Ecto neural progenitor cell (in vitro differentiated cells): Measurements from ENCODE around the gene HOXA6.

Experiments
- DNase-seq: peaks from one replicate; pipeline ENCODE4 v3.0.0-alpha.2; 2018; ENCODE audit warnings: low spot score

HOXA6 gene

DNA sequence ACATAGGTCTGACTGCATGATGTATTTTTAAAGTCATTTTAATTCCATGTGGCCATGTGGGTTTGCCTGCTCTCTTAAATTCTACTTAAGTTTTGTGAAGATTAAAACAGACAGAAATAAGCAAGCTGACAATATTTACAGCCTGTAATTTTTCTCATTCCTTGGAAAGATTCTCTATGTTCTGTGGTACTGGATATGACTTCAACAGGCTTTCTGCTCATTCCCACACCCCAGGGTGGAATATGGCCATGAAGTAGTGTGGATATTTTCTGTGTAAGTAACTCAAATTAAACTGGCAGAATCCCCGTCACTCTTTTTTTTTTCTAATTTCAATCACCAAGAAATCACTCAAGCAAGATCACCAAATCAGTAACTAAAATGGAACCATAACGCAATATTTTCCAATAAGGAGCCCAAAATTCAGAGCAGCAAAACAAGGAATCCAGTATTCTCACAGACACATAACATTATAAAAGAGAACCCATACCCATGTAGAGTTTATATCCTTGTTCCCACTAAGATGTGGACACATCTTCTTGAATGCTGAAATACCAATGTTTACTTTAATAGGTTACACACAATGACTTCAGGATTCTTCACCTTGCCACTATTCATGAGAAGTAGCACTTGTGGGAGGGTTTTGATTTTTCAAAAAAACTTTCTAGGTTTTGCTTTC is 9.8 kb downstream of the HOXA6 start:
- DNase-seq = no peak

DNA sequence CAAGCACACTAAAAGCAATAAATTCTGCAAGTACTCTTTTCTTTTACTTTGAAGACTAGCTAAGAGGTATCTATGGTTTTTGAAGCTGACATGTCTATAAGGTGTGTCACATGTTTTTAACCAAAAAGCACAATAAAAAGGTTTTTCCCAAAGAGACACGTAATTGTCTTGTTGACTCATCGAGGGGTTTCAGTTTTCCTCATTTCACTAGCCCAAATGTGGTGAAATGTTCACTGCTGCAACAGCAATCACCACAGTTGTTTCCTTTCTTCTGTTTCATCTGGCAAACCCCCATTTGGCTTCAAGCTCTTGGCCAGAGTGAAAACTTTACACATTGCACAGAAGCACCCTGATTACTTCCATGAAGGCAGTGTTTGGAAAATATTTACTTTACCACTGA is 13.2 kb downstream of the HOXA6 start:
- DNase-seq = no peak

DNA sequence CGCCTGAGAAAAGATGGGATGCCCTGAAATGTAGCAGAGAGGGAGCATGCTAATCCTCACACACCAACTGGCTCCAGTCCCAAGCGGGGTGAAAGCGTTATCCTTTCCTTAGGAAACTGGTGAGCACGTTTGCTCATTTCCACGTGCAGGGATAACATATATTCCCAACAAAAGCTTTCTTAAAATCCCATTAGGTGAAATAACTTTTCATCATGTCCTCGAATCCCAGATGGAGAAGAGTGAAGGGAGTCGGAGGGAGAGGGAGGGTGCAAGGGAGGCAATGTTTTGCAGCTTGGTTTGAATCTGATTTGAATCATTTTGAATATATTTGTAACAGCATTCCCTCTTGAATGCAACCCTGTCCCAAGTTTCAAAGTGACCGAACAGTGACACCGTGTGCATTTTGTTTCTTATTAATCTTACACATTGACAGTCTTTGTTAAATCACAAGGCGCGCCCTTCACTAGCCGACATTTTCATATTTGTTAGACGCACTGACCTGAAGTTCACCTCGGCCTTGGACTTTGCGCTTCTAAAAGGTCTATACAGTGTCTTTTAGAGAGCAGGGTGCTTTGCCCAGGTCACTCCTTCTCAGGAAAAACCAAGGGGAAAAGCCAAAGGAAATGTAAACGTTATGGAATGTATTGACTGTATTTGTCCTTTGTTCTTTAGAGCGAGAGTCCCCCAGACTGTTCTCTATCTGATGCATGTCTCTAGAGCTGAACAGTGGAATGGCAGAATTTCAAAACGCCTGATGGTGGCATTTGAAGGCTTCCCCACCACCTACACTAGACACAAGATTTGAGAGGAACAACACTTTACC is 14.0 kb downstream of the HOXA6 start:
- DNase-seq = peak; percentile 23

DNA sequence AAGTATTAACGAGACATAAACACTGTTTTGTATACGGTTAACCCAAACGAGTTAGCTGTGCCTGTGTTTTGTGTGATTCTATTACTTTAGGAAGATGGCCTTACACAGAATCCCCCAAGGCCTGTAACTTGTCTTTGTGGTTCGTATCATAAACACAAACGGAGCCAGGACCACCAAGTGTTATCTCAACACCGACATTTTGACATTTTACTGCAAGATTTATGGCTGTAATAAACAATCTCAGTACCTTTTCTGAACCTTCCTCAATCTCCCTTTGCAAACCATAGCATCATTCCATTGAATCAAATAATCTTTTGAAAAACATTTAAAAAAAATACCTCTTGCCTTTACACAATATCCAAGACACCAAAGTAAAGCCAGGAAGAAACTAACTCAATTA is 14.6 kb downstream of the HOXA6 start:
- DNase-seq = no peak

DNA sequence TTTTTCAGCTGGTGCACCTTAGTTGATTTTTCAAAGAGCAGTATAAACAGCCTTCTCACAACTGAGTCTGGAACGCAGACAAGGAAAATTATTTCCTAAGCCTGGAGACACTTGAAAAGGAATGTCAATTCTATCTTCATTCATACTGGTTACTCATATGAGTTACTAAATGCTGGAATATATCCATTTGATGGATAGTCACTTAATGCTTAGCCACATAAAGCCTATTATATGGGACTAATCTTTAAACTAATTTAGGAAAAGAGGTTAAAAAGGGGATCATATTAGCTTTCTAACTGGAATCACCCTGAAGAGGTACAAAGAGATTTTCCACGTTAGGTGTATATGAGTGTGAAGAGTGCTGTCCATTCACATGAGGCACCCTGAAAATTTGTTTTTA is 15.4 kb downstream of the HOXA6 start:
- no peak for DNase-seq

DNA sequence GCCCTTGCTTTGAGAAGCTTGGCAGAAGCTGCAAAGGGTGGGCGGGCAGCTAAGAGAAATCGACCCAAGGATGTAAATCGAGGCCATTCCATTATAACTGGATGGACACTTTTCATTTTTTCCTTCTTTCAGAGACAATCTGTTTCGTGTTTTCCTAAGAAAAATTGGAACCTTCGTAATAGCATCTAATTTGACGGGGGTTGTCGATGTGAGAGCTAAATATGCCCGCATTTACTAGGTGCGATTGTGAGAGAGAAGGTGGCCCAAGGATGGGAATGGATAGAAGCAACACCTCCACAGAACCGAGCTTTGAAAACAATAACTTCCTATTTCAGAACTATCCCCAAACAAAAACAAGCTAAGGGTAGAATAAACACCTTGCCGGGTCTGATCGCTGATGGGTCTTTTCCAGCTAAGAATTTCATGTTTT is 16.2 kb downstream of the HOXA6 start:
- no peak for DNase-seq

DNA sequence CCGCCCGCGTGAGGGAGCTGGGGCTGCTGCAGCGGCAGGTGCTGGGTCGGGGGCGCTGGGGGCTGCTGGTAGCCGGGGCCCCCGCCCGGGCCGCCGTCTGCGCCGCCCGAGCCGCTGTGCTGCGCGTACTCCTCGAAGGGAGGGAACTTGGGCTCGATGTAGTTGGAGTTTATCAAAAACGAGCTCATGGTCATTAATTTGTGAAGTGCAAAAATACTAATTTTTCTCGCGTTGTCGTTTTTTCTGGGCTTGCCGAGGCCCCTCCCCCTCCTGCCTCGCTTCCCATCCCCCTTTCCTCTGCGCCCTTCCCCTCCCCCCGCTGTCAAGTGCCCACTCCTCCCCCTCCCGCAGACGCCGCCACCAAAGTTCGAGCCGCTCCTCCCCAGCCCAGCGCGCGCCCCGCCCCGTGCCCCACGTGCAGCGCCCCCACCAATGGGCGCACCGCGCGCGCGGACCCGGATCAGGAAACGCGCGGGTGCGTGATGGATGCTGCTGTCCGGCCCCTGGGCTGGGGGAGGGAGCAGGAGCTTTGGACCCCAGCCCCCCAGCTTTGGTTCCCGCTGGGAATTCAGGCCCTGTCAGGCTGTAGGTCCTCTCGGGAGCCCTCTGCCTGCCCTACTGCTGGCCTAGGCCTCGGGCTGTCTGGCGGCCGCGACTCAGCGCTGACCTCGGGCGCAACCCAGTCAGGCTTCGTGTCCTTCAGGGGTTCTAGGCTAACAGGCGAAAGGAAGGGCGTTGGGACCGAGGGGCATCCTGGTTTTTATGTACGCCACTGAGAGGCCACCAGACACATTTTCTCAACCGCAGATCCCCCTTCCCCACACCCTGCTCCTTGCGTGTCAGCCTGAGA is 16.8 kb downstream of the HOXA6 start, which contains the start of gene HOXA4:
Gene HOXA4, minus strand, starts transcription at position 218 of the 850 bp plus-strand sequence. Its CDS starts 24 bp downstream, at position 194.
- peak; percentile 82 for DNase-seq

DNA sequence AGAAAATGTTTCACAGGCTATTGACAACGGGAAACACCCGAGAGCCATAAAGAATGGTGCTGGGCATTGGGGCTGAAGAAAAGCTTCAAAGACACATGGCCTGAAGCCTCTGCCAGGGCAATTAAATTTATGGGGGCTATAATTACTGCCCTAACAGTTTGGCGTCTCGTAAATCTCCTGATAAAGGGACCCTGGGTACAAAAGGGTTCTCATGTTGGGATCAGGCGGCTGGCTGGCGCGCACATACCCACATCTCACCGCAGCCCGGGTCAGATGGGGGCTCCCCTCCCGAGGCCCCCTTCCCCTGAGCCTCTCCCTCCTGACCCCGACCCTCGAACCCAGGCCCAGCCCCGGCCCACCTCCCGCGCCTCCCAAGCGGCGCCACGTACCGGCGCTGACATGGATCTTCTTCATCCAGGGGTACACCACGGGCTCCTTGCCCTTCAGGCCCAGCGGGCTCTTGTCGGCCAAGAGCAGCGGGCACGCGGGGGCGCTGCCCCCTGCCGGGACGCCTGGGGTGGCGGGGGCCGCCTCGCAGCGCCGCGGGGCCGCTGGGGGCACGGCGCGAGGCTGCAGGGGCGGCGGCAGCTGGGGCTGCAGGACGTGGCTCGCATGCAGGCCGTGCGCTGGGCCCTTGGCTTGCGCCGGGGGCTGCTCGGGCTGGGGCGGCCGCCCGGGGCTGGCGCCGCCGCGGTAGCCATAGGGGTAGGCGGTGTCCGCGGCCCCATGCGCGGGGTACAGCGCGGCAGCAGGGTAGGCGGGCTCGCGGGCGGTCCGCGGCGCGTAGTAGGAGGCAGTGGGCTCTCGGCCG is 17.6 kb downstream of the HOXA6 start:
- peak; percentile 49 for DNase-seq

DNA sequence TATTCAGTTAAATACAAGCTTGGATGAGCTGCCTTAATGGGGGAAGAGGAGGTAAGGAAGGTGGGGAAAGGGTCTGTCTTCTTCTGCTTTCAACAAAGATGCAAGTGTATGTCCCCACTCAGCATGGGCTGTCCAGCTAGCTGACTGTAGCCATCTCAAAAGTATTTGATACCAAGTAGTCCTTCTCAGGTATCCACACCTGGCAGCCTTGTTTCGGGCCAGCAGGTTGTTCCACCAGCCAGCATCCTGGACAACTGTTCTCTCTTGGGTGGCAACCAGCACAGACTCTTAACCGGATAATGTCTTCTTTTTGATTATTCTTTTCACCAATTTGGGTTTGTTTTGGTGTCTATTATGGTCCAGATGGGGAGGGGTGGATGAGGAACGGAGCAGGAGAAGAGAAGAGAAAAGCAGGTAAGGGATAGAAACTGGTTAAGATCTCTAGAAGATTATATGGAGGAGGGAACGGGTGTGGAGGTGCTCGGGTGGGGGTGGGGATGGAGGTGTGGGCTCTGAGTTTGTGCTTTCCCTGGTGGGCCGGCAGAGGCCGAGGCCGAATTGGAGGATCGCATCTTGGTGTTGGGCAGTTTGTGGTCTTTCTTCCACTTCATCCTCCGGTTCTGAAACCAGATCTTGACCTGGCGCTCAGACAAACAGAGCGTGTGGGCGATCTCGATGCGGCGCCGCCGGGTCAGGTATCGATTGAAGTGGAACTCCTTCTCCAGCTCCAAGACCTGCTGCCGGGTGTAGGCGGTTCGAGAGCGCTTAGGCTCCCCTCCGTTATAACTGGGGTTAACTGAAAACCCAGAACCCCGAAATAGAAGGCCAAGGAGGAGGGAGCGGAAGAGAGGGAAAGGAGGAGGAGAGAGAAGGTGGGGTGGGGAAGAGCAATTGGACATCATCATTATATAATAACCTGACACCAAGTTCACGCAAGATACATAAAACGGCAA is 18.5 kb downstream of the HOXA6 start:
- peak; percentile 42 for DNase-seq

DNA sequence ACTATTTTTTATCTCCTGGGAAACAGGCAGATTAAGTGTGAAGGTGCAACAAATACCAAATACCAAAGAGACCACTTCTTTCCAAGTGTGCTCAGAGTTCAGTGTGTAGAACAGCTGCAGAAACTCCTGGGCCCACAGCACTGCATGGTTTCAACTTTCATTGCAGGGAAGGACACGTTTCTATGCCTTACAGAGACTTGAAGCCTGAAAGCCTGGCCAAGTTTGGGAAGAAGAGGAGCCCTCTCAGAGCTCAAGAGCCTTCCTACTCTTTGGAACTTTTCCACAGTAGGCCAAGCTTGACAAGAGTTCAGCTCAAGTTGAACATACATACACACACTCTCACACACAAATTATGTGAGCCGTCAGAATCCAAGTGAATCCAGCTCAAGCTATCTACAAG is 19.5 kb downstream of the HOXA6 start:
- peak; percentile 23 for DNase-seq

DNA sequence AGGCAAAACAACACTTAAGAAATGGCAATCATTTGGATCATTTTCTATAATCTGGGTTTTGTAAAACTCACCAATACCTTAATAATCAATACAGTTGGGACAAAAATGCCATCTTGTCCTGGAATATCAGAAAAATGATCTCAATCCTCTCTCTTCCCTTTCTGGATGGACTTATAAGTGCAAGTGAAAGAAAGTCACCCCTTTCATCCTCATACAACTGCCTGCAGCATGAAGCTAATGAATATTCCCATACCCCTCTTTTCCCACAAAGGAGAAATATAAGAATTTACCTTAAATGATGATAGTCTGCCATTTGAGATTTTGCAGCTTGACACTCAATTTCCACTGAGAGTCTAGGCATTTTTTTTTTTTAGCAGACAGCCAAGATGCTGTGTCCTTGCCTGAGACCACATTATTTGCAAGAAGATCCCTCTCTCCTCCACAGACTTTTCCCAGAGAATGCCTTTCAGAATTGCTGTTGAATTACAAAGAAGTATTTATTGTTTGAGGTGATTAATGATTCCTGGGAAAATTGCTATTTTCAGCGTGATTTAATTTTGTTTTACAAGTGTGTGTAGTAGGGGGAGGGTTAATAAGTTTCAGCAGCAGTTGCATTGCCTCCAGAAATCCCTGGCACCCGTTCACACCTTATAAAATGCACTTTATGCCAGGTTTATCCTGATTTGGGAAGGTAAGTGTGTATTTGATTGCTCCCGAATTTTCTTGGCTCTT is 20.8 kb downstream of the HOXA6 start:
- no peak for DNase-seq

DNA sequence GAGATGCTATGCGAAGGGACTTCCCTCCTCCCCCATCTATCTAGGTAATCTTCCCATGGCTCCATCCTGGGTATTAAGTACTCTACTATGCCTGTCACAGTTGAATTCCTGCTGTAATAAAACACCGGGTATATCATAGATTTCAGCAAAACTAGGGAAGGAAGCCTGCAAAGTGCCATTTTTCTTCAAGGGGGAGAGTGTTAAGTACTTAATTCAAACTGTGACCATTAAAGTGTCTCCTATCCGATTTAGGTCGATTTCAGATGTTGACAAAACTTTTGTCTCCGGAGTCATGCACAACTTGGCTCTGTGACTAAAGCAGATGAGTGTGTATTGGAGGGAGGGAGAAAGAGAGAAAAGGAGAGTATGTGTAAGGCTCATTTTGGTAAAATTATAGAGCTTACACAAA is 21.6 kb downstream of the HOXA6 start:
- no peak for DNase-seq

DNA sequence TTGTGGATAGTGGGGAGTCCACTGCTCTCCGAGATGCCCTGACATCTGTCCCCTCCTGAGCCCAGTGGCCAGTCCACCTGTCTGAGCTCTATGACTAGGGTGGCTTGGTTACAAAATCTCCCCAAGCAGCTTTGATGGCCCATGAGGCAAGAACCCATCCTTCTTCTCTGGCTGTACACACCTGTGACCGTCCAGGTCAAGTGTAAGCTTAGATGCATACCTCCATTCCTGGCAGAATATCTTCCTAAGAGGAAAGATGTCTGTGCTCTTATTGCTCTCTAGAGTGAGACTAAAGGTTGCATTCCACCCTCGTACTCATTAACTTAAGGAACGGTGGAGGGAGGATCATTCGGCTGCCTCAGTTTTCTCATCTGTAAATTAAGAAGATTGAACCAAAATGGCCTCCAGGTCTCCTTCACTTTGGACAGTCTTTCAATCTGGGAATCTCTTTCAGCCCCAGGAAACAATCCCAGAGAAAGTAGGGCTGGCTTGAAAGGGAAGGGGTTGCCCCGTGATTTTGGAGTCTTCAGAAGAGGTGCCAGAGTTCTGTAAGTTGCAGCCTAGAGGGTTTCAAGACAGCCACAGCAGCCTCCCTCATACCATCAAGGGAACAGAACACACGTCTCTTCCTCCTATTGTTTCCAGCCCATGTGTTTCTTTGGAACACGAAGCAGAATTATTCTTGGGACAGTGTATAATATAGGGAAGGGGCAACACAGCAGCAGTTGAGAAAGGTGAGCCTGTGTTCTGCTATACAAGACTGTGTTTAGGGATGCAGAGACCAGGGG is 22.5 kb downstream of the HOXA6 start:
- DNase-seq = peak; percentile 32

DNA sequence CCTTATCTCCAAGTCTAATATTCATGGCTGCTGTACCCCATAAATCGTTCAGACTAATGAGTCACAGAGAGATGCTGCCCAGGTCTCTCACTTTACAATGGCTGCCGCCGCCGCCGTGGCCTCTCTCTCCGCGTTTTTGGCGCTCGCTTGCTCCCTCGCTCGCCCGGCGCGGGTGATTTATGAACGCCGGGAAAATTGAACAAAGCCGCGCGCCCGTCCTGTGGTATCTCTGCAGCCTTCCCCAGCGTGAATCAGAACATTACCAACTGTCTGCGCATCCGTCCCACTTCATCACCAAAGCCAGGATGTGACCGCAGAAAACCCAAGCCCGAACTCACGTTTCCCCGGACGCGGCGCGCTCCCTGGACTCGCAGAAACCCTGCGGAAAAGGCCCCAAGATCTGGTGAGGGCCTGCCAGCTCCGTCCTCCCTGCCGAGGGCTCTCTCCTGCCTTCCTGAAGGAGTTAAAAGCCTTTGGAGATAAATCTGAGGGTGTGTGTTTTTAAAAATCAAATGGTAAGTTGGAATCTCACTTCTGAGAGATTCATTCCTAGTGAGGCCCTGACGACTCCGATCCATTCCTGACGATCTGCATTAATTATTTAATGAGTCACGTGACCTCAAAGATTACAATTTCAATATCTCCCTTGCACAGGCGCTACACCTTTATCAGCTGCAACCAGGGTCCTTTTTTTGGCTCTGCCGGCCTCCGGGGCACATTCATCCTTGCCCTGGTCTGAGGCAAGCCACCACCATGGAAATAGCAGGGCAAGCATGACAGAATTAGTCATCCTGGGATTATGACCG is 23.3 kb downstream of the HOXA6 start:
- DNase-seq = peak; percentile 38

DNA sequence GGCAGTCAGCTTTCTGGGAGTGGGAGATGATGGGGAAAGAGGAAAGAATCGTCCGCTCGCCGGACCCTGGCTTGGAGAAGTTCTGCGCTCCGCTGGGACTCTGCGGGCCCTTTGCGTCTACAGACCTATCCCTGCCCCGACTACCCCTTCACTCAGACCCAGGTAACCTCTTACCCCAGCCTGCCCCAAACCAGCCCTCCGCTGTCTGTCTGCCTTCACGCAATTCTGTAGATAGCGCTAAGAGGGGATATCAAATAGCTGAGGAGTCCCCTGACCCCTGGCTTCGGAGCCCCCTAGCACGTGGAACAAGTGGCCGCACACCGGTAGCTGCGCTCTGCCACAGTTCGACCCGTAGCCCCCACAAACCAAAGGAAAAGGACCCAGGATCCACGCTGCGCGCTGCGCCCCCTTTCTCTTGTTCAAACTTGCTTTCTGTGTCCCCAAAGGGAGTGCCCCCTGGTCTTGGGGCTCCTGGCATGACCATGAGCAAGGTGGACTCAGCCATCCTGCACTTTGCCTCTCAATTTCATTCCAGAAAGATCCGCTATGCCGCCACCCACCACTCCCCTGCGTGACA is 24.0 kb downstream of the HOXA6 start:
- DNase-seq = peak; percentile 46

DNA sequence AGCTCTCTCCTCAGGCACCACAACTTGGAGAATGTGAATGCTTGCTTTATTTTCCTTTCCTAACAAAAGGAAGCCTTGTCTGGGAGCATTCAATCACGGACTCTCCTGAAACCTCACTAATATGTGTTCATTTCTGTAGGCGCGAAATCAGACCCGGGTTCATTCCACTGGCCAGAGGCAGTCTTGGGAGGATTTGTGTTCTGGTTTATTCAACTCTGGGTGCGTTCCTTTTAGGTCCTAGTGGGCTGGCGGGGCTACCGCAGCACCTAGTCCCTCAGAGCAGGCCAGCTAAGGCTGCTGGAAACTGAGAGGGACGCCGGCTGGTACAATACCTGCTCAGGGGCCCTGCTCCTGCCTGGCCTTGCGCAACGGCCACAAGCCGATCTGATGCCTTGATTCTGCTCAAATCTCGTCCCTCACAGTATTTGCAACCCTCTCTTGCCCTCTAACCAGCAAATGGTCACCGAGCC is 24.5 kb downstream of the HOXA6 start:
- DNase-seq = peak; percentile 11

DNA sequence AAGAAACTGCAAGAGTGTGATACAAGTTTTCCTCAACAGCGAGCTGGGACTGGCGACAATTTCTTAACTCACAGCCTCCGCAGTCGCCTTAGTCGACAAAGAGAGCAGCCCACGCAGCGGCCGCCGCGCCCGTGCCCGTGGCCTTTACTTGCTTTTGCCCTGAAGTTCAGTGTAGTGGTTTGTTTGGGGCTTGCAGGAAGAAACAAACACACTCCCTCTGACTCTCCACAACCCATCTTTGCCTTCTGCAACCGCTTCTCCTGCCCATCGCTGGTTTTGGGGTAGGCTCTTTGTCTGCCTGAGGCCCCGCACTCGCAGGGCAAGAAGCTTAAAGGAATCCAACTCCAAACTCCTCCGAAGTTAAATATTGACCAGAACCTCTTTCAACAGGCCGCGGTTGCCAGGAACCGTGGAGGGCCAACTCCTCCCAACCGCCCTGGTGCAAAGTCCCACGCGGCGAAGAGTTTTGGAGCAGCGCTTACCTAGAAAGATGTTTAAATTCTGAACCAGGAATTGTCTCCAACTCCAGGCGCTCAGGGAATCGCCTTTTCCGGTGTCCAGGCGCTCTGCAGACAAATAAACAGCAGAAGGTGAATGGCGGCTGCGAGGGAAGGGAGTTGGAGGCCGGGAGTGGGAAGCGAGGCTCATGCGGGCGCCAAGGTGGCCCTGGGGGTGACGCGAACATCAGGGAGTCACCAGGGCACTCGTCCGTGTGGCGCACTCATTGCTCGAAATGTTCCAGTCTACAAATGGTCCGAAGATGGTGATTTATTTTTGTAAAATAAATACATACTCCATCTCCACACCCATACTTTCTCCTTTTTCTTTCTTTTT is 25.3 kb downstream of the HOXA6 start:
- DNase-seq = peak; percentile 42
